WTC11 (cell line): ENCODE data around the gene ITGB3. TPM values are rescaled to one million over a fixed set of nuclear protein-coding genes. Genes with fewer than 3 reads are reported as not detected.

ENCODE experiments used
- ATAC-seq: fragments of 200-7000 bp; cut with Tn5 transposase; 2 replicates; pipeline ENCODE4 v1.10.0; 2021; ENCODE audit warnings: mild to moderate bottlenecking, moderate library complexity
- CTCF ChIA-PET: fragments of 300-600 bp; sonication (Branson Sonifier 250); formaldehyde crosslinking; loops from one replicate; lab custom pipeline; 2021; ENCODE audit warnings: antibody characterized with exemption; lab: Charles Lee
- POLR2A ChIA-PET: fragments of 350-600 bp; sonication (Branson Sonifier 250); formaldehyde crosslinking; loops from one replicate; lab custom pipeline; 2021; ENCODE audit warnings: antibody characterized with exemption; lab: Charles Lee
- DNase-seq: peaks from one replicate; pipeline ENCODE4 v3.0.0; 2021; ENCODE audit warnings: low spot score
- H3K27ac Mint-ChIP-seq: 2 replicates; pipeline ENCODE4 v1.8.0; 2021; ENCODE audit warnings: mixed read lengths
- H3K27me3 Mint-ChIP-seq: 2 replicates; pipeline ENCODE4 v1.8.0; 2021; ENCODE audit warnings: low read depth, mild to moderate bottlenecking, moderate library complexity, mixed read lengths
- H3K36me3 Mint-ChIP-seq: 2 replicates; pipeline ENCODE4 v1.8.0; 2021; ENCODE audit warnings: mixed read lengths
- H3K4me1 Mint-ChIP-seq: 2 replicates; pipeline ENCODE4 v1.8.0; 2022; ENCODE audit warnings: mixed read lengths
- H3K4me3 Mint-ChIP-seq: 2 replicates; pipeline ENCODE4 v1.8.0; 2021; ENCODE audit warnings: mild to moderate bottlenecking, moderate library complexity, mixed read lengths
- H3K9me3 Mint-ChIP-seq: 2 replicates; pipeline ENCODE4 v1.8.0; 2021; ENCODE audit warnings: mixed read lengths
- AR ChIP-seq: fragments of 250-450 bp; sonication (Bioruptor Pico); IDR thresholded peaks from 2 replicates; pipeline ENCODE4 v1.9.0; 2021; ENCODE audit warnings: mild to moderate bottlenecking
- ATF6 ChIP-seq: sonication (generic); formaldehyde crosslinking; IDR thresholded peaks from 2 replicates; pipeline ENCODE4 v1.8.1; 2023; ENCODE audit warnings: mild to moderate bottlenecking, missing genetic modification reagents
- CBFB ChIP-seq: sonication (generic); formaldehyde crosslinking; IDR thresholded peaks from 2 replicates; pipeline ENCODE4 v1.8.1; 2022; ENCODE audit warnings: mild to moderate bottlenecking, low read depth, missing genetic modification reagents
- CREB1 ChIP-seq: sonication (generic); formaldehyde crosslinking; IDR thresholded peaks from 2 replicates; pipeline ENCODE4 v1.8.0; 2023; ENCODE audit warnings: mild to moderate bottlenecking, missing genetic modification reagents
- E2F5 ChIP-seq: sonication (generic); formaldehyde crosslinking; IDR thresholded peaks from 2 replicates; pipeline ENCODE4 v1.8.1; 2022; ENCODE audit warnings: mild to moderate bottlenecking, moderate library complexity, missing genetic modification reagents
- ETV6 ChIP-seq: sonication (generic); formaldehyde crosslinking; IDR thresholded peaks from 2 replicates; pipeline ENCODE4 v1.8.1; 2022; ENCODE audit warnings: mild to moderate bottlenecking, missing genetic modification reagents
- JUN ChIP-seq: sonication (generic); formaldehyde crosslinking; IDR thresholded peaks from 2 replicates; pipeline ENCODE4 v1.8.0; 2023; ENCODE audit warnings: mild to moderate bottlenecking, missing genetic modification reagents
- MXD4 ChIP-seq: fragments of 250-450 bp; sonication (Bioruptor Pico); IDR thresholded peaks from 2 replicates; pipeline ENCODE4 v1.8.0; 2021; ENCODE audit warnings: mild to moderate bottlenecking, moderate library complexity, borderline replicate concordance
- NFE2L1 ChIP-seq: sonication (generic); formaldehyde crosslinking; IDR thresholded peaks from 2 replicates; pipeline ENCODE4 v1.8.1; 2023; ENCODE audit warnings: missing genetic modification reagents
- PRRX2 ChIP-seq: fragments of 250-450 bp; sonication (Bioruptor Pico); IDR thresholded peaks from 2 replicates; pipeline ENCODE4 v1.8.0; 2021; ENCODE audit warnings: mild to moderate bottlenecking
- RELA ChIP-seq: sonication (generic); formaldehyde crosslinking; IDR thresholded peaks from 2 replicates; pipeline ENCODE4 v1.8.1; 2022; ENCODE audit warnings: missing genetic modification reagents, mild to moderate bottlenecking, borderline replicate concordance
- SMAD4 ChIP-seq: sonication (generic); formaldehyde crosslinking; IDR thresholded peaks from 2 replicates; pipeline ENCODE4 v1.8.0; 2022; ENCODE audit warnings: mild to moderate bottlenecking, missing genetic modification reagents
- TEAD4 ChIP-seq: sonication (generic); formaldehyde crosslinking; IDR thresholded peaks from 2 replicates; pipeline ENCODE4 v1.8.0; 2022; ENCODE audit warnings: mild to moderate bottlenecking, missing genetic modification reagents
- TP53 ChIP-seq: sonication (generic); formaldehyde crosslinking; IDR thresholded peaks from 2 replicates; pipeline ENCODE4 v1.8.1; 2023; ENCODE audit warnings: mild to moderate bottlenecking, missing genetic modification reagents
- ZNF219 ChIP-seq: sonication (generic); formaldehyde crosslinking; IDR thresholded peaks from 2 replicates; pipeline ENCODE4 v1.8.0; 2023; ENCODE audit warnings: missing genetic modification reagents, mild to moderate bottlenecking, borderline replicate concordance
- ZNF317 ChIP-seq: sonication (generic); formaldehyde crosslinking; IDR thresholded peaks from 2 replicates; pipeline ENCODE4 v1.8.1; 2023; ENCODE audit warnings: low read depth, mild to moderate bottlenecking, moderate library complexity, missing genetic modification reagents, borderline replicate concordance
- ZNF423 ChIP-seq: fragments of 250-450 bp; sonication (Bioruptor Pico); IDR thresholded peaks from 2 replicates; pipeline ENCODE4 v2.1.2; 2022; ENCODE audit warnings: mild to moderate bottlenecking, moderate library complexity
- ZNF671 ChIP-seq: fragments of 250-450 bp; sonication (Bioruptor Pico); IDR thresholded peaks from 2 replicates; pipeline ENCODE4 v1.8.0; 2021; ENCODE audit warnings: mild to moderate bottlenecking
- total RNA-seq: library from RNA; stranded (reverse); gene quantifications from 3 replicates; pipeline ENCODE4 v1.2.3, GENCODE V29; 2021
- TF ChIP-seq, protein P1 (sequence below): sonication (generic); formaldehyde crosslinking; IDR thresholded peaks from 2 replicates; pipeline ENCODE4 v1.8.0; 2023; ENCODE audit warnings: missing genetic modification reagents, mild to moderate bottlenecking, borderline replicate concordance

The ITGB3 gene
- total RNA-seq, 1 experiment from 2014 or later = 0.04 TPM

DNA sequence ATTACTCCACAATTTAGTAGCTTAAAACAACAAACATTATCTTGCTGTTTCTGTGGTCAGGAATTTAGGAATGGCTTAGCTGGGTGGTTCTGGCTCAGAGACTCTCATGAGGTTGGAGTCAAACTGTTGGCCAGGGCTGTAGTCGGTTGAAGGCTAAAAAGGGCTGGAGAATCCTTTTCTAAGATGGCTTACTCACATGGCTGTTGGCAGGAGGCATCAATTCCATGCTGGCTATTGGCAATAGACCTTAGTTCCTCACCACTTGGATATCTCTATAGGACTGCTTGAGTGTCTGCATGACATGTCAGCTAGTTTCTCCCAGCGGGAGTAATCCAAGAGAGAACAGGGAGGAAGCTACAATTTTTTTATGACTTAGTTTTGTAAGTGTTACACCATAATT is 63.5 kb downstream of the ITGB3 start:
- no peak for TF ChIP-seq CREB1 (CRISPR knock-in tag)
- TF ChIP-seq NFE2L1 = no peak
- no peak for TF ChIP-seq TEAD4
- no peak for TF ChIP-seq CBFB (CRISPR knock-in tag)
- no peak for TF ChIP-seq MXD4 (CRISPR knock-in tag)
- TF ChIP-seq JUN (CRISPR knock-in tag) = no peak
- TF ChIP-seq TP53 (CRISPR knock-in tag) = no peak
- no peak for TF ChIP-seq ETV6 (CRISPR knock-in tag)
- no peak for TF ChIP-seq RELA (CRISPR knock-in tag)
- no peak for TF ChIP-seq ZNF671 (CRISPR knock-in tag)
- no peak for TF ChIP-seq ZNF219 (CRISPR knock-in tag)
- H3K9me3 Mint-ChIP-seq = peaks cover 15% of the 10 kb centered on the region
- no peak overlapping the region for H3K27ac Mint-ChIP-seq
- no peaks in the 10 kb centered on the region for H3K4me1 Mint-ChIP-seq
- CTCF ChIA-PET = interaction anchor here (0.6 kb wide), 1 partner anchor 113 kb away, joined by 3 read pairs; no protein-coding TSS in a partner anchor
- ATAC-seq (no peak), DNase-seq (no peak)
- POLR2A ChIA-PET = no interaction called here
- peaks cover 11% of the 10 kb centered on the region for H3K36me3 Mint-ChIP-seq
- H3K27me3 Mint-ChIP-seq = peaks cover 13% of the 10 kb centered on the region
- H3K4me3 Mint-ChIP-seq = no peak overlapping the region

DNA sequence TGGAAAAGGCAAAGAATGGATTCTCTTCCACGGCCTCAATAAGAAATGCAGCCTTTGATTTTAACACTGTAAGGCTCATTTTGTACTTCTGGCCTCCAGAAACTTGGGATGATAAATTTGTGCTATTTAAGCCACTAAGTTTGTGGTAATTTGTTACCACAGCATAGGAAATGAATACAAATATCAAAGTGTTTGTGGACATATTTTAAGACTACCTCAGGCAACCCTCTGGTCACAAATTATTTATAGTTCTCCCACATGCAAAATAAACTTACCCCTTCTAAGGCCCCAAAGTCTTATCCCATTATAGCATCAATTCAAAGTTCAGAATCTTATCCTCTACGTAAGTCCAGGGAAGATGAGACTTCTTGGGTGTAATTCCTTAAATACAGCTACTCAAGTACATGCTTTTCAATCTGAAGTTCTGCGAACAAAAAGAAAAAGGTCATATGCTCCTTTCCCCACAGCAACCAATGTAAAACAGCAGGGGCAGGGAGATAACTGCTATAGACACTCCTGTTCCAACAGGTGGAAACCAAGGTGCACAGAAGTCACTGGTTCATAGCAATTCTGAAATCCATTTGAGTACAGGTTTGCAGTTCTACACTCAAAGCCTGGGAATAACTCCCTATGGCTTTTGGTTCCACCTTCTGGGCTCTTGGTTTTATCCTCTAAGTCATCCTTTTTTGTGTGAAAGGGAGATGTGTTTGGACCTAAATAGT is 64.7 kb downstream of the ITGB3 start:
- peaks cover 7% of the 10 kb centered on the region for H3K4me1 Mint-ChIP-seq
- no peak overlapping the region for H3K27ac Mint-ChIP-seq
- peaks cover 11% of the 10 kb centered on the region for H3K36me3 Mint-ChIP-seq
- H3K9me3 Mint-ChIP-seq = peaks cover 15% of the 10 kb centered on the region
- ChIA-PET CTCF (no interaction called here), POLR2A (no interaction called here)
- peaks cover 22% of the 10 kb centered on the region for H3K27me3 Mint-ChIP-seq
- no peak for ATAC-seq
- TF ChIP-seq NFE2L1 = no peak
- no peak for TF ChIP-seq ZNF423 (CRISPR knock-in tag)
- no peak for TF ChIP-seq AR (CRISPR knock-in tag)
- TF ChIP-seq ATF6 (CRISPR knock-in tag) = no peak
- TF ChIP-seq, protein P1, sequence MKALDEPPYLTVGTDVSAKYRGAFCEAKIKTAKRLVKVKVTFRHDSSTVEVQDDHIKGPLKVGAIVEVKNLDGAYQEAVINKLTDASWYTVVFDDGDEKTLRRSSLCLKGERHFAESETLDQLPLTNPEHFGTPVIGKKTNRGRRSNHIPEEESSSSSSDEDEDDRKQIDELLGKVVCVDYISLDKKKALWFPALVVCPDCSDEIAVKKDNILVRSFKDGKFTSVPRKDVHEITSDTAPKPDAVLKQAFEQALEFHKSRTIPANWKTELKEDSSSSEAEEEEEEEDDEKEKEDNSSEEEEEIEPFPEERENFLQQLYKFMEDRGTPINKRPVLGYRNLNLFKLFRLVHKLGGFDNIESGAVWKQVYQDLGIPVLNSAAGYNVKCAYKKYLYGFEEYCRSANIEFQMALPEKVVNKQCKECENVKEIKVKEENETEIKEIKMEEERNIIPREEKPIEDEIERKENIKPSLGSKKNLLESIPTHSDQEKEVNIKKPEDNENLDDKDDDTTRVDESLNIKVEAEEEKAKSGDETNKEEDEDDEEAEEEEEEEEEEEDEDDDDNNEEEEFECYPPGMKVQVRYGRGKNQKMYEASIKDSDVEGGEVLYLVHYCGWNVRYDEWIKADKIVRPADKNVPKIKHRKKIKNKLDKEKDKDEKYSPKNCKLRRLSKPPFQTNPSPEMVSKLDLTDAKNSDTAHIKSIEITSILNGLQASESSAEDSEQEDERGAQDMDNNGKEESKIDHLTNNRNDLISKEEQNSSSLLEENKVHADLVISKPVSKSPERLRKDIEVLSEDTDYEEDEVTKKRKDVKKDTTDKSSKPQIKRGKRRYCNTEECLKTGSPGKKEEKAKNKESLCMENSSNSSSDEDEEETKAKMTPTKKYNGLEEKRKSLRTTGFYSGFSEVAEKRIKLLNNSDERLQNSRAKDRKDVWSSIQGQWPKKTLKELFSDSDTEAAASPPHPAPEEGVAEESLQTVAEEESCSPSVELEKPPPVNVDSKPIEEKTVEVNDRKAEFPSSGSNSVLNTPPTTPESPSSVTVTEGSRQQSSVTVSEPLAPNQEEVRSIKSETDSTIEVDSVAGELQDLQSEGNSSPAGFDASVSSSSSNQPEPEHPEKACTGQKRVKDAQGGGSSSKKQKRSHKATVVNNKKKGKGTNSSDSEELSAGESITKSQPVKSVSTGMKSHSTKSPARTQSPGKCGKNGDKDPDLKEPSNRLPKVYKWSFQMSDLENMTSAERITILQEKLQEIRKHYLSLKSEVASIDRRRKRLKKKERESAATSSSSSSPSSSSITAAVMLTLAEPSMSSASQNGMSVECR (CRISPR knock-in tag) = no peak
- no peak for TF ChIP-seq PRRX2
- TF ChIP-seq ZNF317 (CRISPR knock-in tag) = no peak
- TF ChIP-seq E2F5 (CRISPR knock-in tag) = no peak
- no peak for TF ChIP-seq SMAD4
- no peak for DNase-seq
- no peak overlapping the region for H3K4me3 Mint-ChIP-seq
